Thymus (tissue), 11 donors: ENCODE measurements around the gene MYO19. TPM values are rescaled to one million over a fixed set of nuclear protein-coding genes. Genes with fewer than 3 reads are reported as not detected.
A peak's percentile ranks its signal among the peaks of the same experiment; 100 is the strongest.

Experiments
- DNase-seq, 9 donors: peaks; one replicate each; pipeline ENCODE4 v3.0.0-alpha.2; 2013; ENCODE audit warnings: low spot score in 9 of 9, low read depth in 6 of 9, missing footprints in 1 of 9
- H3K27ac ChIP-seq, 2 donors: one replicate each; pipeline ENCODE4 v1.5.1; 2013; ENCODE audit warnings: control low read depth in 1 of 2, low read depth in 1 of 2, low read length in 1 of 2, mild to moderate bottlenecking in 1 of 2, moderate library complexity in 1 of 2
- H3K27me3 ChIP-seq, 2 donors: one replicate each; pipeline ENCODE4 v1.5.1; 2013; ENCODE audit warnings: low read length in 1 of 2; ENCODE audit not compliant: control insufficient read depth in 2 of 2, insufficient read depth in 1 of 2
- H3K36me3 ChIP-seq, 2 donors: one replicate each; pipeline ENCODE4 v1.5.1; 2013; ENCODE audit warnings: low read length in 1 of 2, mild to moderate bottlenecking in 1 of 2, moderate library complexity in 1 of 2; ENCODE audit not compliant: control insufficient read depth in 2 of 2, insufficient read depth in 2 of 2
- H3K4me1 ChIP-seq, 2 donors: one replicate each; pipeline ENCODE4 v1.5.1; 2013; ENCODE audit warnings: low read length in 2 of 2; ENCODE audit not compliant: control insufficient read depth in 2 of 2, insufficient read depth in 2 of 2
- H3K4me3 ChIP-seq, 2 donors: one replicate each; pipeline ENCODE4 v1.5.1; 2013; ENCODE audit warnings: low read length in 2 of 2, control low read depth in 1 of 2, mild to moderate bottlenecking in 1 of 2
- H3K9me3 ChIP-seq, 2 donors: one replicate each; pipeline ENCODE4 v1.5.1; 2013; ENCODE audit warnings: low read length in 1 of 2, mild to moderate bottlenecking in 1 of 2; ENCODE audit not compliant: control insufficient read depth in 2 of 2, insufficient read depth in 1 of 2
- WGBS: extraction: QIAGEN DNeasy Blood & Tissue Kit; methylation state at CpG from one replicate; pipeline ENCODE4 v1.1.7; 2013; 5-methylcytosine and 5-hydroxymethylcytosine counted together
- polyA plus RNA-seq: library from polyadenylated mRNA; stranded (reverse); fragments of 200-250 nt; gene quantifications from one replicate; pipeline ENCODE4 v1.2.3, GENCODE V29; 2013
- total RNA-seq: library from RNA; stranded (reverse); fragments of 120-200 nt; gene quantifications from one replicate; pipeline ENCODE4 v1.2.4, GENCODE V29; 2013
- donor health status: healthy.

MYO19 gene
- total and polyA plus RNA-seq, 2 donors = 24.0 to 27.6 TPM

GRCh38 chr17:36535669-36536081 lies 1.0 kb upstream of the MYO19 start:
- 14% methylated on average over 15 of the region's 15 CpGs for WGBS
- DNase-seq = peak in 1 of 9 donors; percentile 9
- H3K36me3 ChIP-seq = peaks cover 7 to 32% of the 10 kb centered on the region in 2 donors
- no peaks in the 10 kb centered on the region for H3K27me3 ChIP-seq
- H3K4me3 ChIP-seq = peak overlapping the region; percentile 94 to 98
- peaks cover 0 to 11% of the 10 kb centered on the region in 2 donors for H3K4me1 ChIP-seq
- H3K27ac ChIP-seq = peak overlapping the region; percentile 96 to 99
- H3K9me3 ChIP-seq = no peaks in the 10 kb centered on the region

GRCh38 chr17:36533935-36534839 lies 481 bp downstream of the MYO19 start:
- H3K27me3 ChIP-seq = no peaks in the 10 kb centered on the region
- DNase-seq = peak in 5 of 9 donors; percentile 12 to 70 (median 41)
- no peaks in the 10 kb centered on the region for H3K9me3 ChIP-seq
- WGBS = 13% methylated on average over 48 of the region's 48 CpGs
- peak overlapping the region; percentile 94 to 98 for H3K4me3 ChIP-seq
- peak overlapping the region; percentile 96 to 99 for H3K27ac ChIP-seq
- H3K4me1 ChIP-seq = peaks cover 0 to 11% of the 10 kb centered on the region in 2 donors
- H3K36me3 ChIP-seq = peaks cover 7 to 35% of the 10 kb centered on the region in 2 donors

DNA sequence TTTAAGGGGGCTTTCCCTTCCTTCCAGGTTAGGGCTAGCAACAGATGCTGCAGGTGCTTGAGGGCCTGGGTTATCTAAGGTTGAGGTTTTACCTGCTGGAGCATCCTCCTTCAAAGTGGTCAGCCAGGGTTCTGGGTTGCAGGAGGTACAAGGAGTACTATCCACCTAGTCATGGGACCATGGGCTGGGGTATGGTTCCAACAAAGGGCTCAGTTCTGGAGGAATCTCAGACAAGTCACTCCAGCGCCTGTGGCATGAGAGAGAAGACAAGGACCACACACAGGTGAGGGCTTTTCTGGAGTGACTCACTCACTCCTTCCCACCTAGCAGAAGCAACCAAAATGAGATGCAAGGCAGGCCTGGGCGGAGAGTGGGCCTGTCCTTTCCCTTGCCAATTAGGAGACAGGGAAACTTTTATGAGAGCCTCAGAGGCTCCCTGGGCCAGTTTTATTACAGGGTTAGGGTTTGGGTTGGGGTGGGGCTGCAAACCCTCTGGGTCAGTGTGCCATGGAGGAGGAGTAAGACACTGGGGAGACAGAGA lies 2.2 kb downstream of the MYO19 start:
- DNase-seq = no peak
- H3K36me3 ChIP-seq = peaks cover 16 to 40% of the 10 kb centered on the region in 2 donors
- no peaks in the 10 kb centered on the region for H3K27me3 ChIP-seq
- 95% methylated on average over 2 of the region's 2 CpGs for WGBS
- H3K4me1 ChIP-seq = peaks cover 0 to 11% of the 10 kb centered on the region in 2 donors
- no peak overlapping the region for H3K4me3 ChIP-seq
- H3K27ac ChIP-seq = no peak overlapping the region
- no peaks in the 10 kb centered on the region for H3K9me3 ChIP-seq

DNA sequence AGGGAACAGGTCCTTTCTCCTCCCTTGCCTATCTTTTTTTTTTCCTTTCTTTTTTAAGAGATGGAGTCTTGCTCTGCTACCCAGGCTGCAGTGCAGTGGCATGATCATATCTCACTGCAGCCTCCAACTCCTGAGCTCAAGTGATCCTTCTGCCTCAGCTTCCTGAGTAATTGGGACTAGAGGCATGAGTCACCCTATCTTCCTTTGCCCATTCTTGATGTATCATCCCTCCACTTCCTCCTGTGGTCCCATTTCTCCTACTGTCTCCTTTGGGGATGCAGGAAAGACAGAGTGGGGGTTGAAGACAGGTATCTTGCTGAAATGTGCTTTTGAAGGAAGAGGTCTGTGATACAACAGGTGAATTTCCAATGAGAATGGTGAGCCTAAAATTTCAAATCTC lies 5.5 kb downstream of the MYO19 start:
- DNase-seq = no peak
- no peak overlapping the region for H3K27ac ChIP-seq
- H3K36me3 ChIP-seq = peaks cover 37 to 62% of the 10 kb centered on the region in 2 donors
- H3K9me3 ChIP-seq = no peaks in the 10 kb centered on the region
- H3K4me3 ChIP-seq = no peak overlapping the region
- no peaks in the 10 kb centered on the region for H3K27me3 ChIP-seq
- H3K4me1 ChIP-seq = peaks cover 0 to 3% of the 10 kb centered on the region in 2 donors

DNA sequence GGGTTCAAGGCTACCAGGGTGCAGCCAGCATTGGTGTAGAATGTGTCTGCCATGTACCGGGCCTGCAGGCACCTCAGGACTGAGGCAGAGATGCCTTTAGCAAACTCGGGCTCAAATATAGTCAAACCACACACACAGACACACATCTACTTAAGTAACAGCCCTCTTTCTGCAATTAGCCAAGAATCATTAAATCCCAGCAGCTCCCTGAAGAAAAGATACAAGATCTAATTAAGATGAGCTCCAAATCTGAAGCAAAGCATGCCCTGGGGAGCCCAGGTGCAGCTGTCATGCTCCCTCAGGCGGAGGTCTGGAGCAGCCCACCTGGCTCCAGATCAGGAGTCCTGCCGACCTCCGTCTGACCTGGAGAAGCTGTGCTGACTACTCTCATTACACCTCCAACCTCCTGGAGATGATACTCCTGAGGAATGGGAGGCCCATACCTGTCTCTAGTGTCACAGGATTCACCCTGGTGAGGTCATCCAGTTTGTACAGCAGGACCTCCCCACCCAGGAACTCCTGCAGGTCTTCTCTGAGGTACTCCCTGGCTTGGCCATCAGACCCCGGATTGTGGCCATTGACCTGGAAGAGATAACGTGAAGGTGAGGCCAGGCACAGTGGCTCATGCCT lies 6.9 kb downstream of the MYO19 start:
- no peaks in the 10 kb centered on the region for H3K9me3 ChIP-seq
- H3K4me3 ChIP-seq = no peak overlapping the region
- H3K4me1 ChIP-seq = no peaks in the 10 kb centered on the region
- no peak for DNase-seq
- H3K27me3 ChIP-seq = no peaks in the 10 kb centered on the region
- 98% methylated on average over 7 of the region's 7 CpGs for WGBS
- H3K36me3 ChIP-seq = peaks cover 37 to 58% of the 10 kb centered on the region in 2 donors
- H3K27ac ChIP-seq = no peak overlapping the region

- H3K4me1 ChIP-seq = no peaks in the 10 kb centered on the region
- H3K27me3 ChIP-seq = no peaks in the 10 kb centered on the region
- H3K36me3 ChIP-seq = peaks cover 33 to 45% of the 10 kb centered on the region in 2 donors
- H3K27ac ChIP-seq = no peak overlapping the region
- over 99% methylated on average over 6 of the region's 6 CpGs for WGBS
- H3K9me3 ChIP-seq = no peaks in the 10 kb centered on the region
- H3K4me3 ChIP-seq = no peak overlapping the region
- no peak for DNase-seq
These were observed 8.8 kb downstream of the MYO19 start for GRCh38 chr17:36525888-36526287.

DNA sequence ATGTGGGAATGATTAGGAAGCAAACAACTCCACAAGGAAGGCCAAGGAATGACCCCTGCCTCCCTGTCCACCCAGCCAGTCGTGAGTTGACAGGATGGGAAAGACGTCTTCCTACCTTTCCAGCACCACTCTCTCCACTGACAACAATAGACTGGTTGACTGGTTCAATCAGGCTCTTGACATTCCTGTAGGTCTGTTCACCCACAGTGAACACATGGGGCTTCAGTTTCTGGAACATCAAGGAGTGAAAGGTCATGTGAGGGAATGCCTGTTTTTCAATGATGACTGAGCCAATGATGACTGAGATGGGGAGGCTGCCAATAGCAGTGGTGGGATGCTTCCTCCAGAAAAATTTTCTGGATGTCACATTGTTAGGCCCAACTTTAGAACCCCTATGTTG lies 9.6 kb downstream of the MYO19 start:
- no peak overlapping the region for H3K4me3 ChIP-seq
- no peaks in the 10 kb centered on the region for H3K27me3 ChIP-seq
- H3K9me3 ChIP-seq = no peaks in the 10 kb centered on the region
- H3K4me1 ChIP-seq = no peaks in the 10 kb centered on the region
- H3K36me3 ChIP-seq = peaks cover 33 to 45% of the 10 kb centered on the region in 2 donors
- H3K27ac ChIP-seq = no peak overlapping the region
- 99% methylated on average over 2 of the region's 2 CpGs for WGBS
- DNase-seq = no peak

GRCh38 chr17:36524428-36524876 lies 10.2 kb downstream of the MYO19 start:
- H3K36me3 ChIP-seq = peaks cover 33 to 45% of the 10 kb centered on the region in 2 donors
- H3K27ac ChIP-seq = no peak overlapping the region
- H3K4me3 ChIP-seq = no peak overlapping the region
- no peak for DNase-seq
- no peaks in the 10 kb centered on the region for H3K27me3 ChIP-seq
- H3K9me3 ChIP-seq = no peaks in the 10 kb centered on the region
- H3K4me1 ChIP-seq = no peaks in the 10 kb centered on the region
- WGBS = 85% methylated on average over 4 of the region's 4 CpGs

- DNase-seq = no peak
- no peak overlapping the region for H3K4me3 ChIP-seq
- H3K9me3 ChIP-seq = no peaks in the 10 kb centered on the region
- peaks cover 30 to 36% of the 10 kb centered on the region in 2 donors for H3K36me3 ChIP-seq
- H3K4me1 ChIP-seq = no peaks in the 10 kb centered on the region
- no peaks in the 10 kb centered on the region for H3K27me3 ChIP-seq
- no peak overlapping the region for H3K27ac ChIP-seq
- over 99% methylated on average over 2 of the region's 2 CpGs for WGBS
These were observed 11.6 kb downstream of the MYO19 start for GRCh38 chr17:36523113-36523512.
